ENCODE measurements around the gene GRN. TPM values are rescaled to one million over a fixed set of nuclear protein-coding genes. Genes with fewer than 3 reads are reported as not detected.

Gene GRN
- total RNA-seq, 2 donors from 2014 or later, result 343 to 466 TPM

- intact Hi-C loops (cut with DNase I), result no loop called here
- no peak for DNase-seq
- Histone ChIP-seq H3K4me1 (peaks cover 6% of the 10 kb centered on the region), H3K9ac (ENCODE audit: low read depth in 2 of 2, low read length in 2 of 2) (no peak overlapping the region), H3K27ac (no peak overlapping the region), H3K36me3 (peaks cover 5% of the 10 kb centered on the region), H3K27me3 (no peaks in the 10 kb centered on the region), H3K9me3 (no peaks in the 10 kb centered on the region), H3K4me3 (no peak overlapping the region)
- TF ChIP-seq CTCF (IDR thresholded peaks at IDR 0.05), result no peak
These were observed 3.9 kb downstream of the GRN start for GRCh38 chr17:44348988-44349364.

- H3K4me1 ChIP-seq, result peaks cover 6% of the 10 kb centered on the region
- H3K27ac ChIP-seq, result no peak overlapping the region
- no peak overlapping the region for H3K9ac ChIP-seq (ENCODE audit: low read depth in 2 of 2, low read length in 2 of 2)
- H3K36me3 ChIP-seq, result peaks cover 5% of the 10 kb centered on the region
- no peaks in the 10 kb centered on the region for H3K9me3 ChIP-seq
- H3K4me3 ChIP-seq, result no peak overlapping the region
- TF ChIP-seq CTCF (IDR thresholded peaks at IDR 0.05), result no peak
- DNase-seq, result no peak
- no peaks in the 10 kb centered on the region for H3K27me3 ChIP-seq
- intact Hi-C loops (cut with DNase I), result no loop called here
These were observed 4.5 kb downstream of the GRN start for GRCh38 chr17:44349553-44350070.

- peak; percentile 80 for TF ChIP-seq CTCF (IDR thresholded peaks at IDR 0.05)
- Histone ChIP-seq H3K4me1 (peaks cover 6% of the 10 kb centered on the region), H3K9me3 (no peaks in the 10 kb centered on the region), H3K36me3 (peaks cover 5% of the 10 kb centered on the region), H3K27me3 (no peaks in the 10 kb centered on the region), H3K9ac (ENCODE audit: low read depth in 2 of 2, low read length in 2 of 2) (no peak overlapping the region), H3K4me3 (no peak overlapping the region), H3K27ac (no peak overlapping the region)
- intact Hi-C loops (cut with DNase I), result no loop called here
- DNase-seq, result peak; percentile 74
These were observed 5.7 kb downstream of the GRN start for GRCh38 chr17:44350733-44351226.

- no peak for TF ChIP-seq CTCF (IDR thresholded peaks at IDR 0.05)
- H3K4me1 ChIP-seq, result peaks cover under 1% of the 10 kb centered on the region
- H3K4me3 ChIP-seq, result no peak overlapping the region
- intact Hi-C loops (cut with DNase I), result no loop called here
- H3K9me3 ChIP-seq, result no peaks in the 10 kb centered on the region
- H3K27me3 ChIP-seq, result no peaks in the 10 kb centered on the region
- H3K36me3 ChIP-seq, result peaks cover 5% of the 10 kb centered on the region
- H3K9ac ChIP-seq (ENCODE audit: low read depth in 2 of 2, low read length in 2 of 2), result no peak overlapping the region
- DNase-seq, result no peak
- H3K27ac ChIP-seq, result no peak overlapping the region
These were observed 6.4 kb downstream of the GRN start for GRCh38 chr17:44351464-44351863.

- Histone ChIP-seq H3K27me3 (no peaks in the 10 kb centered on the region), H3K9ac (ENCODE audit: low read depth in 2 of 2, low read length in 2 of 2) (no peak overlapping the region), H3K4me1 (no peaks in the 10 kb centered on the region), H3K9me3 (no peaks in the 10 kb centered on the region), H3K27ac (no peak overlapping the region), H3K4me3 (no peak overlapping the region), H3K36me3 (peaks cover 5% of the 10 kb centered on the region)
- TF ChIP-seq CTCF (IDR thresholded peaks at IDR 0.05), result no peak
- no peak for DNase-seq
- intact Hi-C loops (cut with DNase I), result no loop called here
These were observed 7.1 kb downstream of the GRN start for GRCh38 chr17:44351961-44352827.

All from colonic mucosa (tissue), 4 donors.